Measurements from ENCODE around the gene SLC35A3.
"Not testable (repeated sequence)": the region's sequence is repeated elsewhere in the genome, so short reads cannot be mapped to it uniquely, and the experiment has no call there.

The SLC35A3 gene

GRCh38 chr1:99977326-99977725 is 7.5 kb downstream of the SLC35A3 start:
- DNase-seq, result not testable (repeated sequence)

- DNase-seq, result no peak
Observed at GRCh38 chr1:99978218-99978617, 8.4 kb downstream of the SLC35A3 start.

GRCh38 chr1:99979091-99979490 is 9.3 kb downstream of the SLC35A3 start:
- no peak for DNase-seq

- no peak for DNase-seq
Observed at GRCh38 chr1:99980928-99981327, 11.1 kb downstream of the SLC35A3 start.

- DNase-seq, result no peak
Observed at GRCh38 chr1:99986656-99987225, 16.9 kb downstream of the SLC35A3 start.

- no peak for DNase-seq
Observed at GRCh38 chr1:99988210-99988765, 18.5 kb downstream of the SLC35A3 start.

- no peak for DNase-seq
Observed at GRCh38 chr1:99992044-99992722, 22.4 kb downstream of the SLC35A3 start.

- no peak for DNase-seq
Observed at GRCh38 chr1:99992760-99993467, 23.1 kb downstream of the SLC35A3 start.

GRCh38 chr1:99993468-99993845 is 23.7 kb downstream of the SLC35A3 start:
- no peak for DNase-seq

- DNase-seq, result no peak
Observed at GRCh38 chr1:99994496-99994895, 24.7 kb downstream of the SLC35A3 start.

GRCh38 chr1:99996951-99997350 is 27.2 kb downstream of the SLC35A3 start:
- no peak for DNase-seq

GRCh38 chr1:100001462-100001861 is 31.7 kb downstream of the SLC35A3 start:
- no peak for DNase-seq

- DNase-seq, result no peak
Observed at GRCh38 chr1:100005424-100005823, 35.6 kb downstream of the SLC35A3 start.

- DNase-seq, result no peak
Observed at GRCh38 chr1:100006688-100007087, 36.9 kb downstream of the SLC35A3 start.

GRCh38 chr1:100009458-100009857 is 39.7 kb downstream of the SLC35A3 start:
- DNase-seq, result no peak

GRCh38 chr1:100010804-100011203 is 41.0 kb downstream of the SLC35A3 start:
- no peak for DNase-seq

- DNase-seq, result no peak
Observed at GRCh38 chr1:100019220-100019619, 49.4 kb downstream of the SLC35A3 start.

GRCh38 chr1:100023482-100023881 is 53.7 kb downstream of the SLC35A3 start:
- DNase-seq, result no peak

- DNase-seq, result no peak
Observed at GRCh38 chr1:100027212-100027611, 57.4 kb downstream of the SLC35A3 start.

GRCh38 chr1:100028765-100029164 is 59.0 kb downstream of the SLC35A3 start:
- peak; percentile 62 for DNase-seq

- peak; percentile 33 for DNase-seq
Observed at GRCh38 chr1:100034470-100034869, 64.7 kb downstream of the SLC35A3 start.

- no peak for DNase-seq
Observed at GRCh38 chr1:100035214-100035613, 65.4 kb downstream of the SLC35A3 start.

GRCh38 chr1:100036718-100037655 is 67.2 kb downstream of the SLC35A3 start:
- no peak for DNase-seq
